GM21737 (cell line): ENCODE results near the gene AGBL4.
"Not testable (repeated sequence)": the region's sequence is repeated elsewhere in the genome, so short reads cannot be mapped to it uniquely, and the experiment has no call there.

Experiments
- ATAC-seq: cut with Tn5 transposase; IDR thresholded peaks from one replicate; pipeline ENCODE4 v1.9.1; 2021; ENCODE audit warnings: mild to moderate bottlenecking, moderate library complexity; ENCODE audit not compliant: unreplicated experiment

Gene AGBL4

DNA sequence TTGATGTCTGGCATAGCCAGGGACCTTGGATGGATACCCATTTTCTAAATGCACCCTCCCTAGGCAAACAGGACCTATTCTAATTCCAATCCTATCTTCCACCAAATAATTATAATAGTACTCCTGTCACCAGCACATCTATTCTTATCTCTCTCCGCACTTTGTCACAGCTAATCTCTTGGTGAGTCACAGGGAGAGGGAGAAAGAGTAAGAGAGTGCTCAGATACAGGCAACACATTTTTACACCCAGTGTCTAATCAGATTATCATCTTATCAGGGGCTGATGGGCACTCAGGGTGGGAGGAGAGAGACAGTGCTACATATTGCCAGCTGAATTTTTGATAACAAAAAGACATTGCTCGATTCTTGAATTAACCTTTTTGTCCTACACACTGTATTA lies 972.1 kb downstream of the AGBL4 start:
- ATAC-seq = no peak

DNA sequence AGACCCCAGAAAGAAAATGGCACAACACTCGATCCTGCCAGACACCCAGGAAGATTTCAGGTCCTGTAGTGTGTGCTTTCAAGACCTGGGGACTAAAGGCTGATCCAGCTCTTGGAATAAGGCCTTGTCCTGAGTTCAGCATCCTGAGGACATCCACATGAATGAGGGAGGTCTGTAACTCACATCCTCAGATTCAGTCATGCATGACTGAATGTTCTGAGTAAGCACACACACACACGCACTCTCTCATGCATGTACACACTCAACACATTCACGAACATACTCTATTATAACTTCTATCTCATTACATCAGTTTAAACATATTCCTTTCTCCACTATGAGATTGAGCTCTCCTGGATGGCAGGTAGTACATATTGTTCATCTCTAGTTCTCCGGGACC lies 973.7 kb downstream of the AGBL4 start:
- ATAC-seq = no peak

DNA sequence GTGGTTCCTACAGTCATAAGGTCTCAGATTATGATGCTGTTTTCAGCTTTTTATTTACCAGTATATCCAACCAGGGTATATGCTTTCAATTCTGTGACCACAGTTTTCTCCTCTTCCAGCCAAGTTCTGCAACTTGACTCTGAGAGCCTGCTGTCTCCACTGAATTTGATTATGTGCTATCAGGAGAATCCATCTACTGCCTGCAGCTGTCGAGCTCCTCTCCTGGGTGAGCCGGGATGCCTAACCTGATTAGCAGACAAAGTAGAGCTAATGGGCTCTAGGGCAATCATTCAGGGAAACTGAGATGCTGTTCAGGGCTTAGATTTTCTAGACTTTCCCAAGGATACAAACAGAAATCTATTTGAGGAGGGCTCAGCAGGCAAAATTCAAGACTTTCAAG lies 975.6 kb downstream of the AGBL4 start:
- ATAC-seq = no peak

DNA sequence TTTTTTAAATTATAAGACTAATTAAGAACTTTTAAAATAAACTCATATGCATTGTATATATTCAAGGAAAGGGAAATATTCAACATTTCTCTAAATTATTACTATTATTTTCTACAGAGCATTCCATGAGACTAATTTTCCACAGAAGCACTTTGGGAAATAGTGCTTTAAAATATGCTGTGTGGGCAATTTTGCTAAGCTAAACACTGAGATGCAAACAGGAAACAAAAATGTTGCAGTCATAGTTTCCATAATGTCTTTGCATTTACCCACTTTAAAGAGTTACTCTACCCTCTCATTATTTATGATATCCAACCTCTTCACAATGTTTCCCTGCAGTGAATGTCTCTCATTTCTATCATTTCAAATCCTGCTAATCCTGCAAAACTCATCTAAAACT lies 977.4 kb downstream of the AGBL4 start:
- no peak for ATAC-seq

DNA sequence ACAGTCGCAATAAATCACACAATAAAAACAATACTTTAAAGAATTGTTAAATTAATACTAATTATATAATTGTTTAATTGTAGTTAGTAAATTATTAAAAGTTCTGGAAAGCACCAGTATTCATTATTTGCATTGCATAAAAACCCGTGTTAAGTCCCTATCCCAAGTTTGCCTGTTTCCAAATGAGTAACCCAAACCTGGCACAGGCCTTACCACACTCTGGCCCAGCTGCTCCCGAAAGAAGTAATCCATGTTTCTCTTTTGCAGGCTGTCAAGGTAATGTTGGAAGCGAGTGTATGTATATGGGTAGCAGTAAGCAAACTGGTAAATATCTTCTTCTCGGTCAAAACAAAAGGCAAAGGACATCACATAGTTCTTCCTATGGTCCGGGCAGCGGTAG lies 978.4 kb downstream of the AGBL4 start:
- ATAC-seq = no peak

DNA sequence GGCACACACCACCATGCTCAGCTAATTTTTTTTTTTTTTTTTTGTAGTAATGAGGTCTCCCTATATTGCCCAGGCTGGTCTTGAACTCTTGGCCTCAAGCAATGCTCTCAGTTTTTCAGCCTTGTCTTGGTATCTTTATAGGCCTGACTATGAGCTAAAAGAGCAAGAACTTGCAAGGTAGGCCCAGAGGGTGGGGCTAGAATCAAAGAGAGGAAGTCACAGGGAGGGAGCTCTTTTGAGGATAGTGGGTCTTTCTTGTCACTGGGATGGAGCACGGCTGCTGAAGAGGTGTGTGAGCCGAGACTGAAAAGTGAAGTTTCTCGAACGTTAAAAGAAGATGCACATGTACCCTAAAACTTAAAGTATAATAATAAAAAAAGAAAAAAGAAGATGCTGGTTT lies 987.1 kb downstream of the AGBL4 start:
- ATAC-seq = no peak

DNA sequence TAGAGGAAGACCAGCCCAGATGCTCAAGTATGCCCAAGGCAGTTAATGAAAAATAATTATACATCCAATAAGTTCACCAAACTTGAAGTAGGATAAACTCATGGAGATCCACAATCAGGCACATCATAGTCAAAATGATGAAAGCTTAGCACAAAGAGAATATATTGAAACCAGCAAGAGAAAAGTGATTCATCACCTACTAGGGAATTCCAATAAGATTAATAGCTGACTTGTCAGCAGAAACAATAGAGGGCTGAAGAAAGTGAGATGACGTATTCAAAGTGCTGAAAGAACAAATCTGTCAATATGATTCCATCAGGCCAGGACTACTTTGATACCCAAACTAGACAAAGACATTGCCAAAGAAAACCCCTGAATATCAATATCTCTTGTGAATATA lies 995.4 kb downstream of the AGBL4 start:
- no peak for ATAC-seq

DNA sequence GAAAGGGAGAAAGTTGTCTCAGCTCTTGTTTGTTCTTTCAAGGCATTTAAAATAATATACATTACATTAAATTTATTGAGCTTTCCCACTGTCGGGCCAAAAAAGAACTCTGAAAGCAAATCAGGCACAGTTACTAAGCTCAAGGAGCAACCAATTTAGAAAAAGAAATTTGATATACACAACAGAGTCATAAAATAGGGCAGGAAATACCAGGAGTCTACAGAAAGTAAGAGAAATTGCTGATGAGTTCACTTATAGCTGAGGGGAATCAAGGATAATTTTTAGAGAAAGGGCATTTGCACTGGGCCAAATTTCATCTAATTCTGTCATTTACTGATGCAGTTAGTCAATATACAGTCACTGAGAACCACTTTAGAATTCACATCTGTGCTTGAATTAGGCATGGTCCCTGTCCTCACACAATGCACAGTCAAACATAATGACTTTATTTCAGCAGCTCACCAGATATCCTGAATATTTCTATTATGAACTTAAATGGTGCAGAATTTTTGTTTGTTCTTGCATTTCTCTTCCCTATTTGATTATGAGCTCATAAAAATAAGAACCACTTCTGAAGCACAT lies 997.4 kb downstream of the AGBL4 start:
- no peak for ATAC-seq

DNA sequence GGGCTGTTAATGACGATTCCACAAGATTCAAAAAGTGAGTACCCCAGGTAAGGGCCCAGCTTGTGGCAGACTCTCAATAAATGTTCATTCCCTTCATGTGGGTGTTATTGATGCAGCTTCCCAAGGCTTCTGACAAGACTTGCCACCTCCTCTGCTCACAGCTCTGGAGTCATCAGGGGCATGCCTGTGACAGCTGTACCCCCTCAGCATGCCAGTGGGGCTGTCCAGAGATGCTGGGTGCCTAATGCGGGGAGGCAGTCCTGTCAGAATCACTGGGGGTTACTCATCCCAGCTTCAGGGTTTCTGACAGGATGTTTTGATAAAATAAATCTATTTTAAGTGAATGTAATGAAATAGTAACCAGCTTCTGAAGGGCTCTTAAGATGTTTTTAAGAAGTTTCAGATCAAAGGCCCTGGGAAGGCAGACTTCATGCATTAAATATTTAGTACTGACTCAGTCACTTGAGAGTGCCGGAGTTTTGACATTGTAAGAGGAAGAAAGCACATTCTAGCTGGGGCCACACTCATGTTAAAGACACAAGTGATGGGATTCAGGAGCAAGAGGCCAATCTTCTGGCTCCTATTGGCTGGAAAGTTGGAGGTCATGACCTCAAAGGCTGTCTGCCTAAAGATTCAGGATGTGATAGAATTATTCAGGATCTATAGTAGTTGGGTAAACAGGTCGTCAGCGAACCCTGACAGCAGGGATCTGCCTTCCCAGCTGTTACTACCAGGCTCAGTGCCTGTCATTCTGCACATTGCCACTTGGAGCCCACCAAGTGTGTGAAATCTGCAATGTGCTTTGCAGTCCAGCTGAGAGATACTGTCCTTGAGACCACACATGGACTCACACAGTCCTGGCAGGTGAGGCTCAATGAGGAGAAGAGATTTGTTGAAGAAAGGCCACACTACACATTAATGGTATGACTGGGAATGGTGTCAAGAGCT lies 1007.5 kb downstream of the AGBL4 start:
- no peak for ATAC-seq

DNA sequence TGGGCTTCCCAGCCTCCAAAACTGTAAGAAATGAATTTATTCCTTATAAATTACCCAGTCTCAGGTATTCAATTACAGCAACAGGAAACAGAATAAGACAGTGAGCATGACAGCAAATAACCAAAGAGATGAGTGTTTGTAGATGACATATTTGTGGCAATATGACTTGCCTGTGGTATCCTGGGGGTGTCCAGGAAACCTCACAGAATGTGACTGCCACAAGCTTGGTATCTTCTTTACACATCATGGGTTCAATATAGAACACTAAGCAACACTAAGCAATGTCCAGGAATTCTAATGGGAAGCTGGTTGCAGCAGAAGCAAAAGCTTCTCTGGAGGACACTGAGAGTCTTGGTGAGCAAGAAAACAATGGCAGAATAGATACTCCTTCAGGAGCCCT lies 1010.7 kb downstream of the AGBL4 start:
- ATAC-seq = no peak

DNA sequence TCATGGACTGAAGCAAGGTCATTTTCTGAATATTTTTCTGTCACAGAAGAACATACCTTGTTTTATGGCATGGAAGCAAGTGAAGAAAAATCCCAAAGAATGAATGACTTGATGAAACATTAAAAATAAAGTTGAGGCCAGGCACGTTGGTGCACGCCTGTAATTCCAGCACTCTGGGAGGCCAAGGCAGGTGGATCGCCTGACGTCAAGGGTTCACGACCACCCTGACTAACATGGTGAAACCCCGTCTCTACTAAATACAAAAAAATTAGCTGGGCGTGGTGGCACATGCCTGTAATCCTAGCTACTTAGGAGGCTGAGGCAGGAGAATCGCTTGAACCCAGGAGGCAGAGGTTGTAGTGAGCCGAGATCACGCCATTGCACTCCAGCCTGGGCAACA lies 1020.8 kb downstream of the AGBL4 start:
- ATAC-seq = not testable (repeated sequence)

DNA sequence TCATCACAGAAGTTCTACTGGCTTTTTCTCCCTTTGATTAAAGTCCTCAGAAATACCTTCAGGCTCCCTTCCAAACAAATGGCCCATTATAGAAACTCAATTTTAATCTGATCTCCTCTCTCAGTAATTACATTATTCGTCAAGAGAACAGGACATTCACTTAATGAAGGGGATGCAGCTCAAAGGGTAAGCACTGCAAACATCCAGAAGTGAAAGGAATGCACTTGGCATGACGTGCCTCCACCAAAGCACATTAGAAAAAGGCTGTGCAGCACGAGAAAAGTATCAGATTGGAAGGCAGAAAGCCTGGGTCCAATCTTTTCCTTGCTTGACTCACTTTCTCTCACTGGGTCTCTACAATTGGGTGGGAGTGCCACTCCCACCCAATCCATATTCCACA lies 1024.4 kb downstream of the AGBL4 start:
- ATAC-seq = no peak

DNA sequence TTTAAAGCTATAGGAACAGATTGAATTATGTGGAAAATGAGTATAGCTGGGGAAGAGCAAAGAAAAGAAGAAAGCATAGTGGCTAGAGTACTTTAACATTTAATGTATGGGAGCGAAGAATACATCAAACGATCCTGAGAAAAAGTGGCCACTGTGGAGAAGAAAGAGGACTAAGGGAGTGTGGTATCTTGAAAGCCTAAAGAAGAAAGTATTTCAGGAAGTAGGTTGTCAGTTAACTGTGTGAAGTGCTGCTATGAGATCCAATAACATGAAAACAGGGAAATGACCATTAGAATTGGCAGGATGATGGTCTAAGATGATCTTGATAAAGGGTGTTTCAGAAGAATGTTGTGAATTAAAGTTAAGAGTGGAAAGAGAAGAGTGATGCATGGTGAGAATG lies 1027.4 kb downstream of the AGBL4 start:
- no peak for ATAC-seq

DNA sequence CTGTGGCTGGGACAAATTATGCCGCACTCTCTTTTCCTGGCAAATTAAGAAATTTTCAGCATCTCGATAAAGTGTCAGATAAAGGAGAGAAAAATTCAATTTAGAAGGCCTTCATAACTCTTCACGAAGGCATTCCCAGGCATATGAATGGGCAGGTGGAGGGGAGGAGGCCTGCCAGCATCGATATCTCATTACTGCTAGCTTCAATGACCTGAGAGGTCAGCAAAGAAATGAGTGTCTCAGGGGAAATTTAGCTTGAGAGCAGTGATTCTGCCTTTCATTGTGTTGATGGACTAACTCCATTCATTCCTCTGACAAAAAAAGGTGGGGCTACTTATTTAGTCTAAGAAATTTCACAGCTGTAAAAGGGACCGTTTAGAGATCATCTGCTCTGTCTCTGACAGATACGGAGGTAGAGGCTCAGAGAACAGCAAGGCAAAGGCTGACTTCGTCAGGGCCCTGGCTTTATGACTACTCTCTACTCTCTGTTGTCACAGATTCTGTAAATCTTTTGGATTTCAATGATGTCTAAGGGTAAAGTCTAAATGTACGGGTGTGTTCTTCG lies 1035.0 kb downstream of the AGBL4 start:
- no peak for ATAC-seq

DNA sequence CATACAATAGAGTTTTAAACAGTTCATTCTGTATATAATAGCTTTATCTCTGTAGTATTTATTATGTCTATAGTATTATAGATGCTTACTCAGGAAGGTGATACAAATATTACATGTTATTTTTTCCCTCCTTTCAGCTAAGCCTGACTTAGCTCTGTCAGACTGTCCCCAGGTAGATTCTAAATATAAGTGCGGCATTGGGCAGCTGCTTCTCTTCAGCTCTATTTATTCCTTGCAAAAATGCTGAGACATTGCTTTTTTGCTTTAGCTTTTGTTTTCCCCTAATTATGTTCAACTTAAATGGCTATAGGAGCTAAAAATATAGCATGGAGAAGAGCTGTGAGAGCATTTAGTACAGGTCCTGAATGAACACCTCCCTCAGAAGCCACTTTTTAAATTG lies 1043.8 kb downstream of the AGBL4 start:
- no peak for ATAC-seq

DNA sequence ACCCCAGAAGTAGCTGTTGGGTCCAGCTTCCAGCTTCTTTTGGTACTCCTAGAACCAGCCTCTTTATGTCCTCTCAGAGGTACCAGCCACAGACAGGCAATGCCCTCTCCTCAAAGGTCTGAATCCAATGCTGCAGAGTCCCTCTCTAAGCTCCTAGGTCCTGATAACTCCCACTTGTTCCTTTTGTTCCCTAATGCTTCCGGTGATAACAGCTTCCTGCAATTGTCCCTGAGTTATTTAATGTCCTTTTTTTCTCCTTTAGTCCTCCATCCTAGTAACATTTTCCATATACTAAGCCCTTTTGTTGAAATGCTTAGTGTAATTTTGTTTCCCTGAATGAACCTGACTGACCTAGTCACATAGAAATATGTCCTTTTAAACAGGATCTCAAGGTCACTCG lies 1045.3 kb downstream of the AGBL4 start:
- no peak for ATAC-seq

DNA sequence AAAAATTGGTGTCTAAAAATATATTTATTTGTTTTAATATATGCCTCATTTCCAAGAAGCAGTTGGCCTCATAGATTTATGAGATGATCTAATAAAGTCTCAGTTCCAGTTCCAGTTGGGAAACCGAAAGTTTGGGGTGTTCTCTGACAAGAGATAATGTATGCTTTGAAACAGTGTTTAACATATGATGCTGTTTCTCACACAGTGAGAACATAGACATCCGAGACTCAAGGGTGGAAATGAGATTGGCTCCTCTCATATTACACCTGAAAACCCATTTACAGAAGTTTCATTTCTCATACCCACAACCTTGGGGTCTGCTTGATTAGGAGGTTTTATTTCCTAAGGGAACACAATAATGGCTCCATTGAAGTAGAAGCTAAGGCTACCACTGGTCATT lies 1046.5 kb downstream of the AGBL4 start:
- no peak for ATAC-seq

DNA sequence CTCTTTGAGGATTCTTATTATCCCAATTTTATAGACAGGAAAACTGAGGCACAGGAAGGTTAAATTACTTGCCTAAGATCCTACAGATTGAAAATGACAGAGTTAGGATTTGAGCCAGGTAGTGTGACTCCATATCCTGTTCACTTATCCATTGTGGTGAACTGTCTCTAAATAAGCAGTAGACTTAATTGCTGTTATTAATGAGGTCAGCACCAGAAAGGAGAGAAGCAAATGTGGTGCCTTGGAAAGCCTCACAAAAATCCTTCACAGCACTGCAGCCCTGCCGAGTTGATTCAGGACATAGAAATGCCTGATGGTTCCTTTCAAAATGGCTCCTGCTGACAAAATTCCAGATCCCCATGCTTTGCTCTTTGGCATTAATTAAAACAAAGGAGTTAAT lies 1053.8 kb downstream of the AGBL4 start:
- ATAC-seq = no peak

DNA sequence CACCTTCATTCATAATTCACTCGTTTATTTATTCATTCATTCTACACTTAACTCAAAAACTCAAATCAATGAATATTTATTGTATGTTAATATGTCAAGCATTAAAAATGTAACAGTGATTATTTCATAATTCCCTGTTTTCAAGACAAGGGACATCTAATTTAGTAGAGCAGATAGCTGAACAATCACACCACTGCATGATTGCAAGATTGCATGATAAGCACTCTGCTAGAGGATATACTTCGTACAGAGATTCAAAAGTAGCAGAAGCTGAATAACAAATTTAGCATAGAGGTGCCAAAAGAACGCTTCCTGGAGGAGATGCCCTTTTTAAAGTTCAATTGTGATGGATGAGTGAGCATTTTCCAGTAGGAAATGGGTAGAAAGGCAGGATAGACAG lies 1056.4 kb downstream of the AGBL4 start:
- no peak for ATAC-seq

DNA sequence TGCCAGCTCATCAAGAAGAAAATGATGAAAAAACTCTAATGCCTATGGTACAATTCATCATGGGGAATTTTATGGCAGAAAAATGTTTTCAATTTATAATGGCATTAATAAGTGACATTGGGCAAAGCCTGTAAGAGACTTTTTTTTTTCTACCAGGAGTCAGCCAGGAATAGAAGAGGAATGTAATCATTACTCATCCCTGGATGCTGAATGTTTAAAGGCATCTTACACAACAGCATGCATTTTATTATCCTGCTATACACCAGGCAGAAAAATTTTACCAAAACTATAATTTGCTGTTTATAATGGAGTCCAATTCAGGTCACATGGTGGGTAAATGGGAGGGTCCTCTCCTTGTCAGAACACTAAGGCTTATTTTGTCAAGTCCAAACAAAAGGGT lies 1057.2 kb downstream of the AGBL4 start:
- ATAC-seq = no peak

DNA sequence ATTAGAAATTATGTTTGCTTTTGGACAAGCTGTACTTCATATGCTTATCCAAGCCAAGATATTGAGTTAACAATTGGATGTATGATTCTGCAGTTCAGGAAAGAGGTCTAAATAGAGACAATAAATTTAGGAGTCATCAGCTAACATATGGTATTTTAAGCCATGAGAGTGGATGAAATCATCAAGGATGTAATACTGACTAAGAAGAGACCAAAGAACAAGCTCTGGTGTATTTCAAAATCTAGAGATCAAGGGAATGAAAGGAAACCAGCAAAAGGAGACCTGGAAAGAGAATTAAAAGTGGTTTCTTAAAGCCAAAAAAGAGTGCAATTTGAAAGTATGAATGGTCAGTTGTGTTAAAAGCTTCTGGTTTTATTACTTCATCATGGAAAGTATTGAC lies 1063.4 kb downstream of the AGBL4 start:
- ATAC-seq = no peak

DNA sequence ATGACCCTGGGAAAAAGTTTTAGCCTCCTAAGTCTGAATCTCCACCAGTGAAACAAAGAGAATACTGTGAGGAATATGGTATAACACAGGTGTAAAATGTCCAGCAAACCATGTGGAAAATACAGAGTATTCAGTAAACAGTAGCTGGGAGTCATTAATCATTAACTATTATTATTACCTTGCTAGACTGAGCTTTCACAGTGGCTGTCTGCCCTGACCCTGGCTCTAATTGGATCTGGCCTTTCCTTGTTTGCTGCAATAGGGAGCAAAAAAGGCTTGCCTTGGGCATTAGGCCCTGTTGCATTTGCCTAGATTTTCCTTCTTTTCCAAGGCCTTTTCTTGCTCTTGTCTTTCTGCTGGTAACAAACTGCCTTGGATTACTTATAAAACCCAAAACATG lies 1068.0 kb downstream of the AGBL4 start:
- no peak for ATAC-seq
